Mesendoderm (in vitro differentiated cells): ENCODE measurements around the gene SLC22A13.

Experiments
- DNase-seq: peaks from one replicate; pipeline ENCODE4 v3.0.0; 2013
- H2AK5ac ChIP-seq: 2 replicates; pipeline ENCODE4 v1.6.1; 2013; ENCODE audit warnings: low read length, inconsistent platforms
- H2BK120ac ChIP-seq: 2 replicates; pipeline ENCODE4 v1.6.1; 2013; ENCODE audit warnings: low read depth, mild to moderate bottlenecking, low read length, moderate library complexity, mixed read lengths
- H2BK15ac ChIP-seq: replicated peaks from 2 replicates; pipeline ENCODE4 v1.6.1; 2013; ENCODE audit warnings: low read depth, mild to moderate bottlenecking, moderate library complexity
- H2BK5ac ChIP-seq: 2 replicates; pipeline ENCODE4 v1.6.1; 2013; ENCODE audit warnings: low read length, inconsistent platforms
- H3K18ac ChIP-seq: 2 replicates; pipeline ENCODE4 v1.6.1; 2013; ENCODE audit warnings: mild to moderate bottlenecking, low read length, mixed read lengths
- H3K23ac ChIP-seq: one replicate; pipeline ENCODE4 v1.6.1; 2013; ENCODE audit warnings: low read length
- H3K27ac ChIP-seq: 2 replicates; pipeline ENCODE4 v1.5.1; 2013; ENCODE audit warnings: low read depth, mild to moderate bottlenecking, inconsistent platforms, low read length, moderate library complexity
- H3K27me3 ChIP-seq: 2 replicates; pipeline ENCODE4 v1.6.1; 2013; ENCODE audit warnings: low read length, control low read depth, mild to moderate bottlenecking, inconsistent platforms; ENCODE audit not compliant: insufficient read depth, poor library complexity
- H3K36me3 ChIP-seq: 2 replicates; pipeline ENCODE4 v1.6.1; 2013; ENCODE audit warnings: low read length, inconsistent platforms; ENCODE audit not compliant: control insufficient read depth, insufficient read depth
- H3K4ac ChIP-seq: one replicate; pipeline ENCODE4 v1.6.1; 2013; ENCODE audit warnings: low read depth, mild to moderate bottlenecking, low read length, moderate library complexity
- H3K4me1 ChIP-seq: 2 replicates; pipeline ENCODE4 v1.6.1; 2013; ENCODE audit warnings: low read depth, low read length, inconsistent platforms; ENCODE audit not compliant: control insufficient read depth
- H3K4me2 ChIP-seq: 2 replicates; pipeline ENCODE4 v1.6.1; 2013; ENCODE audit warnings: low read length
- H3K4me3 ChIP-seq: 2 replicates; pipeline ENCODE4 v1.5.1; 2013; ENCODE audit warnings: mild to moderate bottlenecking, low read length
- H3K56ac ChIP-seq: one replicate; pipeline ENCODE4 v1.6.1; 2013; ENCODE audit warnings: low read length
- H3K79me1 ChIP-seq: 2 replicates; pipeline ENCODE4 v1.6.1; 2013; ENCODE audit warnings: low read length, inconsistent platforms
- H3K79me2 ChIP-seq: 2 replicates; pipeline ENCODE4 v1.6.1; 2013; ENCODE audit warnings: mild to moderate bottlenecking, low read length; ENCODE audit not compliant: control insufficient read depth, insufficient read depth
- H3K9ac ChIP-seq: 2 replicates; pipeline ENCODE4 v1.6.1; 2013; ENCODE audit warnings: low read length, inconsistent platforms
- H4K5ac ChIP-seq: one replicate; pipeline ENCODE4 v1.6.1; 2013; ENCODE audit warnings: low read length
- H4K8ac ChIP-seq: one replicate; pipeline ENCODE4 v1.6.1; 2013; ENCODE audit warnings: low read depth, mild to moderate bottlenecking, control low read depth, low read length, moderate library complexity
- WGBS: extraction: QIAGEN DNeasy Blood & Tissue Kit; methylation state at CpG from one replicate; pipeline ENCODE4 v1.1.7; 2013; ENCODE audit warnings: low lambda C conversion rate, missing lambda C conversion rate; ENCODE audit not compliant: insufficient coverage; ENCODE audit errors: extremely low coverage; 5-methylcytosine and 5-hydroxymethylcytosine counted together

Gene SLC22A13

GRCh38 chr3:38311941-38312340, 46.3 kb downstream of the SLC22A13 start:
- H4K5ac ChIP-seq, result no peak overlapping the region
- H3K4me1 ChIP-seq, result no peaks in the 10 kb centered on the region
- H3K4me3 ChIP-seq, result no peak overlapping the region
- H3K27me3 ChIP-seq, result no peaks in the 10 kb centered on the region
- H3K79me2 ChIP-seq, result no peaks in the 10 kb centered on the region
- DNase-seq, result no peak
- no peak overlapping the region for H3K4ac ChIP-seq
- H2AK5ac ChIP-seq, result no peak overlapping the region
- no peak overlapping the region for H3K4me2 ChIP-seq
- WGBS, result no CpG with 5 or more reads among the region's 2 CpGs
- no peak overlapping the region for H3K23ac ChIP-seq
- H3K56ac ChIP-seq, result no peak overlapping the region
- no peak overlapping the region for H3K18ac ChIP-seq
- H3K36me3 ChIP-seq, result no peaks in the 10 kb centered on the region
- H3K79me1 ChIP-seq, result no peaks in the 10 kb centered on the region
- H4K8ac ChIP-seq, result no peak overlapping the region
- no peak overlapping the region for H2BK5ac ChIP-seq
- no peak overlapping the region for H2BK120ac ChIP-seq
- H3K27ac ChIP-seq, result no peak overlapping the region
- H3K9ac ChIP-seq, result no peak overlapping the region
- no peak overlapping the region for H2BK15ac ChIP-seq

GRCh38 chr3:38312356-38312755, 46.7 kb downstream of the SLC22A13 start:
- WGBS, result no CpG with 5 or more reads among the region's 3 CpGs
- H3K27ac ChIP-seq, result no peak overlapping the region
- H3K56ac ChIP-seq, result no peak overlapping the region

DNA sequence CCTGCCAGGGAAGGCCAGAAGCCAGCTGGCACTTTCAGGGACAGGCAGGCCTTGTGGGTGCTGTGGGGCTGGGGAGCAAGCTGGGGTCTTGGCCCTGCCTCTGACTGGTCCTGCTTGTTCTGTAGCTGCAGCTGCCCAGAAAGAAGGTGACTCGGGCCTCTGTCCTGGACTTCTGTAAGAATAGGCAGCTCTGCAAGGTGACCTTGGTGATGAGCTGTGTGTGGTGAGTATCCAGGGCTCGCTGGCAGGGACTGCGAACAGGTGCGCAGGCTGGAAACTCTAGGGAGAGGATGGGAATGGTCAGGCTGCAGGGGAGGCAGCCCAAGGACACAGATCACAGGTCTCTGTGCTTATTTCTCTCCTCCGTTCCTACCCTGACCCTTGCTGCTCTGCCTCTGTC, 47.7 kb downstream of the SLC22A13 start:
- Histone ChIP-seq H3K4ac (no peak overlapping the region), H3K4me2 (no peak overlapping the region), H3K27me3 (no peaks in the 10 kb centered on the region), H3K36me3 (no peaks in the 10 kb centered on the region), H4K8ac (no peak overlapping the region), H3K23ac (no peak overlapping the region), H3K27ac (no peak overlapping the region), H3K9ac (no peak overlapping the region), H2BK5ac (no peak overlapping the region), H3K56ac (no peak overlapping the region), H3K4me1 (no peaks in the 10 kb centered on the region), H3K18ac (no peak overlapping the region), H2BK15ac (no peak overlapping the region), H2AK5ac (no peak overlapping the region), H2BK120ac (no peak overlapping the region), H3K79me1 (no peaks in the 10 kb centered on the region), H3K79me2 (no peaks in the 10 kb centered on the region), H4K5ac (no peak overlapping the region), H3K4me3 (no peak overlapping the region)
- WGBS, result no CpG with 5 or more reads among the region's 5 CpGs
- DNase-seq, result no peak

More at GRCh38 chr3:38312356-38312755, 46.7 kb downstream of the SLC22A13 start:
- H3K4me2 ChIP-seq, result no peak overlapping the region
- no peak overlapping the region for H2BK5ac ChIP-seq
- H3K23ac ChIP-seq, result no peak overlapping the region
- H2BK15ac ChIP-seq, result no peak overlapping the region
- H3K79me2 ChIP-seq, result no peaks in the 10 kb centered on the region
- no peak overlapping the region for H2AK5ac ChIP-seq
- H3K9ac ChIP-seq, result no peak overlapping the region
- H2BK120ac ChIP-seq, result no peak overlapping the region
- H3K4me3 ChIP-seq, result no peak overlapping the region
- DNase-seq, result no peak
- no peaks in the 10 kb centered on the region for H3K27me3 ChIP-seq
- H3K18ac ChIP-seq, result no peak overlapping the region
- no peaks in the 10 kb centered on the region for H3K4me1 ChIP-seq
- H4K5ac ChIP-seq, result no peak overlapping the region
- H3K4ac ChIP-seq, result no peak overlapping the region
- no peaks in the 10 kb centered on the region for H3K36me3 ChIP-seq
- H3K79me1 ChIP-seq, result no peaks in the 10 kb centered on the region
- H4K8ac ChIP-seq, result no peak overlapping the region

DNA sequence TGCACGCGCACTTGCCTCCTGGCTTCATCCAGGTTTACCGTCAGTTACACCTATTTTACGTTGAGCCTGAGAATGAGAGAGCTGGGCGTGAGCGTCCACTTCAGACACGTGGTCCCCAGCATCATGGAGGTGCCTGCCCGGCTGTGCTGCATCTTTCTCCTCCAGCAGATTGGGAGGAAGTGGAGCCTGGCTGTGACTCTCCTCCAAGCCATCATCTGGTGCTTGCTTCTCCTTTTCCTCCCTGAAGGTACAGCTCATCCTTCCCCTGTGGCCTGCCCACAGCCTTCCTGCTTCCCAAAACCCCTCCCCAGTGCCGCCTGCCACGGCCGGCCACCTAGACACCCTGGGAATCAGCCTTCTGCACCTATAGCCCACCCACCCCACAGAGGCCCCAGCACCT, 48.1 kb downstream of the SLC22A13 start:
- no peak overlapping the region for H2BK15ac ChIP-seq
- no peaks in the 10 kb centered on the region for H3K4me1 ChIP-seq
- H2BK120ac ChIP-seq, result no peak overlapping the region
- DNase-seq, result no peak
- H4K5ac ChIP-seq, result no peak overlapping the region
- no peaks in the 10 kb centered on the region for H3K79me2 ChIP-seq
- no peak overlapping the region for H3K4ac ChIP-seq
- no peak overlapping the region for H3K4me3 ChIP-seq
- no peaks in the 10 kb centered on the region for H3K36me3 ChIP-seq
- no peaks in the 10 kb centered on the region for H3K79me1 ChIP-seq
- H3K27ac ChIP-seq, result no peak overlapping the region
- no peak overlapping the region for H3K18ac ChIP-seq
- no peak overlapping the region for H4K8ac ChIP-seq
- H3K9ac ChIP-seq, result no peak overlapping the region
- no CpG with 5 or more reads among the region's 11 CpGs for WGBS
- H3K4me2 ChIP-seq, result no peak overlapping the region
- no peak overlapping the region for H3K56ac ChIP-seq
- H2BK5ac ChIP-seq, result no peak overlapping the region
- H2AK5ac ChIP-seq, result no peak overlapping the region
- H3K27me3 ChIP-seq, result no peaks in the 10 kb centered on the region
- H3K23ac ChIP-seq, result no peak overlapping the region

- no peaks in the 10 kb centered on the region for H3K36me3 ChIP-seq
- WGBS, result no CpG with 5 or more reads among the region's 4 CpGs
These were observed 48.6 kb downstream of the SLC22A13 start for GRCh38 chr3:38314112-38314763.

More at GRCh38 chr3:38314112-38314763, 48.6 kb downstream of the SLC22A13 start:
- Histone ChIP-seq H3K79me2 (no peaks in the 10 kb centered on the region), H3K27me3 (no peaks in the 10 kb centered on the region), H3K4me2 (no peak overlapping the region), H4K8ac (no peak overlapping the region), H3K4me3 (no peak overlapping the region), H2AK5ac (no peak overlapping the region), H4K5ac (no peak overlapping the region), H3K79me1 (no peaks in the 10 kb centered on the region), H3K9ac (no peak overlapping the region), H3K23ac (no peak overlapping the region), H3K4ac (no peak overlapping the region), H2BK15ac (no peak overlapping the region), H3K18ac (no peak overlapping the region), H3K56ac (no peak overlapping the region), H3K27ac (no peak overlapping the region), H2BK5ac (no peak overlapping the region), H3K4me1 (no peaks in the 10 kb centered on the region), H2BK120ac (no peak overlapping the region)
- DNase-seq, result no peak
